ENCODE measurements around the gene FRMD4A.
"Not testable (repeated sequence)": the region's sequence is repeated elsewhere in the genome, so short reads cannot be mapped to it uniquely, and the experiment has no call there.

- not testable (repeated sequence) for TF ChIP-seq CTCF, POLR2A (IDR thresholded peaks at IDR 0.05)
These were observed 552.1 kb downstream of the FRMD4A start for GRCh38 chr10:13778693-13778960.
